DND-41 (cell line): ENCODE data around the gene ARFGEF3.

Source experiments
- EZH2 ChIP-seq: IDR thresholded peaks from 3 replicates; pipeline ENCODE4 v1.6.1; 2012; ENCODE audit warnings: borderline replicate concordance, low read depth, mild to moderate bottlenecking, moderate library complexity, low read length, inconsistent platforms; ENCODE audit not compliant: severe bottlenecking
- TF ChIP-seq, protein P1 (sequence below): IDR thresholded peaks from 2 replicates; pipeline ENCODE4 v1.5.1; 2012; ENCODE audit warnings: borderline replicate concordance, low read length, moderate library complexity, mild to moderate bottlenecking; ENCODE audit not compliant: poor library complexity, severe bottlenecking; ENCODE audit errors: extremely low read depth

DNA sequence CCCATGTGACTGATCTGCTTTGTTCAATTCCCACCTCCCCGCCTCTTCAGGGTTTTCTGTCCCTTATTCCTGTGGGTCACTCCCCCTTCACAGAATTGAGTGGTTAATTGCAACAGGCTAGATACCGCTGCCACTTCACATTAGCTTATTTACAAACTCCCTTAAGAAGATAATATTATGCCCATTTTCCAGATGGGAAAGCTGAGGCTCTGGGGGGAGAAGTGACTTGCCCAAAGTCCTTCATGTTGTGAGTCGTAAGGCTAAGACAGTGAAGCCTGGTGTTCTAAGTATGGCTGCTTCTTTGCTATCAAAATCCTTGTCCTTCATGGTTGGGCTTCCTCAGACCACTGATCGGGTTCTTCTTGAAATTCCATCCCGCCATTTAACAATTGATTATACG is 96.5 kb downstream of the ARFGEF3 start:
- TF ChIP-seq, protein P1, sequence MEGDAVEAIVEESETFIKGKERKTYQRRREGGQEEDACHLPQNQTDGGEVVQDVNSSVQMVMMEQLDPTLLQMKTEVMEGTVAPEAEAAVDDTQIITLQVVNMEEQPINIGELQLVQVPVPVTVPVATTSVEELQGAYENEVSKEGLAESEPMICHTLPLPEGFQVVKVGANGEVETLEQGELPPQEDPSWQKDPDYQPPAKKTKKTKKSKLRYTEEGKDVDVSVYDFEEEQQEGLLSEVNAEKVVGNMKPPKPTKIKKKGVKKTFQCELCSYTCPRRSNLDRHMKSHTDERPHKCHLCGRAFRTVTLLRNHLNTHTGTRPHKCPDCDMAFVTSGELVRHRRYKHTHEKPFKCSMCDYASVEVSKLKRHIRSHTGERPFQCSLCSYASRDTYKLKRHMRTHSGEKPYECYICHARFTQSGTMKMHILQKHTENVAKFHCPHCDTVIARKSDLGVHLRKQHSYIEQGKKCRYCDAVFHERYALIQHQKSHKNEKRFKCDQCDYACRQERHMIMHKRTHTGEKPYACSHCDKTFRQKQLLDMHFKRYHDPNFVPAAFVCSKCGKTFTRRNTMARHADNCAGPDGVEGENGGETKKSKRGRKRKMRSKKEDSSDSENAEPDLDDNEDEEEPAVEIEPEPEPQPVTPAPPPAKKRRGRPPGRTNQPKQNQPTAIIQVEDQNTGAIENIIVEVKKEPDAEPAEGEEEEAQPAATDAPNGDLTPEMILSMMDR: no peak
- TF ChIP-seq EZH2: no peak
